Esophagus muscularis mucosa (tissue), 4 donors: Measurements from ENCODE around the gene SDF2L1. TPM values are rescaled to one million over a fixed set of nuclear protein-coding genes. Genes with fewer than 3 reads are reported as not detected.
A peak's percentile ranks its signal among the peaks of the same experiment; 100 is the strongest.

Experiments
- DNase-seq: peaks from one replicate; pipeline ENCODE4 v3.0.0-alpha.2; 2017; ENCODE audit errors: extremely low spot score
- H3K27ac ChIP-seq, 4 donors: fragments of 200-600 bp; sonication (generic); replicated peaks in 1 of 4; 1 replicate in 3 of 4; 2 replicates in 1 of 4; pipeline ENCODE4 v1.5.1; 2016 to 2019; ENCODE audit warnings: mild to moderate bottlenecking in 1 of 4
- H3K27me3 ChIP-seq, 4 donors: fragments of 200-600 bp; sonication (generic); one replicate each; pipeline versions ENCODE4 v1.5.1 to v1.6.0; 2016 to 2019
- H3K36me3 ChIP-seq, 4 donors: fragments of 200-600 bp; sonication (generic); one replicate each; pipeline ENCODE4 v1.5.1; 2016 to 2019
- H3K4me1 ChIP-seq, 4 donors: fragments of 200-600 bp; sonication (generic); one replicate each; pipeline ENCODE4 v1.5.1; 2016 to 2019
- H3K4me3 ChIP-seq, 4 donors: fragments of 200-600 bp; sonication (generic); 1 replicate in 2 of 4; 2 replicates in 2 of 4; pipeline ENCODE4 v1.5.1; 2016 to 2019; ENCODE audit warnings: mild to moderate bottlenecking in 4 of 4, moderate library complexity in 1 of 4
- H3K9me3 ChIP-seq, 4 donors: fragments of 200-600 bp; sonication (generic); 1 replicate in 3 of 4; 2 replicates in 1 of 4; pipeline ENCODE4 v1.5.1; 2016 to 2019
- CTCF ChIP-seq, 3 experiments: fragments of 200-600 bp in 2 of 3; fragments of 450-650 bp in 1 of 3; sonication (generic) in 2 of 3; IDR thresholded peaks; one replicate each; pipeline ENCODE4 v1.5.1; 2017 to 2019; ENCODE audit warnings: antibody characterized with exemption in 3 of 3, mild to moderate bottlenecking in 2 of 3, moderate library complexity in 1 of 3
- EP300 ChIP-seq: sonication (generic); formaldehyde crosslinking; IDR thresholded peaks from one replicate; pipeline ENCODE4 v1.6.1; 2017; ENCODE audit warnings: antibody characterized with exemption
- POLR2A ChIP-seq: fragments of 450-650 bp; IDR thresholded peaks from one replicate; pipeline ENCODE4 v1.6.1; 2017; ENCODE audit warnings: antibody characterized with exemption, moderate library complexity, mild to moderate bottlenecking, low read depth
- POLR2AphosphoS5 ChIP-seq, 2 donors: sonication (generic); formaldehyde crosslinking; IDR thresholded peaks; one replicate each; pipeline ENCODE4 v1.6.1; 2017; ENCODE audit warnings: antibody characterized with exemption in 2 of 2
- WGBS: methylation state at CpG from one replicate; pipeline ENCODE4 v1.1.5; 2018; 5-methylcytosine and 5-hydroxymethylcytosine counted together
- intact Hi-C: fragments of 100-400 bp; cut with DNase I; formaldehyde crosslinking; loops from one replicate; pipeline ENCODE4 v1.15.1; 2023
- total RNA-seq, 4 donors: library from RNA; depleted of rRNA; stranded (reverse); fragments of >200 nt; gene quantifications; one replicate each; pipeline versions ENCODE4 v1.1.0 to v1.2.1, GENCODE V29; 2016

The SDF2L1 gene
- total RNA-seq, 4 donors from 2014 or later = 22.4 to 40.8 (median 29.3) TPM

DNA sequence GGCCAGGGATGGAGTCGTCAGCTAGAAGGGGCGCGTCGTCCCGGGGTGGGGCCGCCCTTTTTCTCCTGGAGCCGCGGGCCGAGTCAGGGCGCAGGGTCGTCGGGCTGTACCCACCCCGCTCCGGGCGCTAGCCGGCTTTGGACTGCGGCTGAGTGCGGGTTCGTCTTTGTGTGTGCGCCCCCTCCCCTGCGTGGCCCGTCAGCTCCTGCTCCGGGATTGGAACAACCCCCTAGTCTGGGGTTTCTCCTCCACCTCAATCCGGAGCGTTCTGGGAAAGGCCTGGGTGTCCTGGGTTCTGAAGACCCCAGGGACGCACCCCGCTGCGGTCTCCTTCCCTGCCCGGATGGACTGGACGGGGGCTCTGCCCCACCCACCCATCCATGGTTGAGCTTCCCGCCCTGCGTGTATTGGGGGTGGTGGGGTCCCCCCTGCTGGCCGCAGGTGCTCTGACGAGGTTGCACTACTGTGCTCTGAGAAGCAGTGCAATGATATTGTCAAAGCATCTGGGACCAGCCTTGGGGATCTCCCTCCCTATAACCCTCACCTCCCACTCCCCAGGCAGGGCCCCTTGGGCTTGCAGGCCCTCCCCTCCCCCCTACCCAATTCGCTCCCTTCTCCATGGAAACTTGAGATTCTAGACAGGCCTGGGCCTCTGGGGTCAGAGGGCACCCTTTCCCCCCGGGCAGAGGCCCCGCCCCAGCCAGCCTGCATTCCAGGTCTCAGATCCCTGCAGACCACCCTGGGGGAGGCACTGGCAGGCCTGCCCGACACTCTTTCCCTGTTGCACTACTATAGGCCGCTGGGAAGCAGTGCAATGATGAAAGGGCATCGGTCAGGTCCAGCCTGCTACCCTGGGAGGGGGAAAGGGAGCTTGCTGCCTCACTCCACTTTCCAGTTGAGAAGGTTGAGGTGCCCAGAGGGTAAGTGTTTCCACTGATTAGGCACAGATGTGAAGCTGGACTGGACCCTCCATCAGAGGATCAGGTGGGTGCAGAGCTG, 10.7 kb downstream of the SDF2L1 start:
- DNase-seq = no peak
- Histone ChIP-seq H3K4me1 (peaks cover 18 to 32% (median 26%) of the 10 kb centered on the region in 4 donors), H3K36me3 (peaks cover 0 to 14% (median 2%) of the 10 kb centered on the region in 4 donors), H3K9me3 (no peaks in the 10 kb centered on the region), H3K27ac (peak overlapping the region in 2 of 4 donors; percentile 49 to 54), H3K4me3 (peak overlapping the region; percentile 64 to 71 (median 68)), H3K27me3 (peaks cover 0 to 33% (median 7%) of the 10 kb centered on the region in 4 donors)
- TF ChIP-seq CTCF (IDR thresholded peaks at IDR 0.05) = no peak
- no peak for TF ChIP-seq EP300
- 23% methylated on average over 13 of the region's 40 CpGs for WGBS
- intact Hi-C loops = no loop called here

- Histone ChIP-seq H3K27ac (no peak overlapping the region), H3K36me3 (no peaks in the 10 kb centered on the region), H3K9me3 (no peaks in the 10 kb centered on the region), H3K4me3 (peak overlapping the region; percentile 50 to 71 (median 58)), H3K27me3 (peaks cover 0 to 65% (median 11%) of the 10 kb centered on the region in 4 donors), H3K4me1 (peaks cover 6 to 28% (median 21%) of the 10 kb centered on the region in 4 donors)
- 44% methylated on average over 17 of the region's 17 CpGs for WGBS
- TF ChIP-seq POLR2A (no peak), CTCF (IDR thresholded peaks at IDR 0.05) (no peak), POLR2AphosphoS5 (IDR thresholded peaks at IDR 0.05) (no peak), EP300 (no peak)
- no peak for DNase-seq
- intact Hi-C loops = no loop called here
Observed at GRCh38 chr22:21657020-21657359, 14.9 kb downstream of the SDF2L1 start.

DNA sequence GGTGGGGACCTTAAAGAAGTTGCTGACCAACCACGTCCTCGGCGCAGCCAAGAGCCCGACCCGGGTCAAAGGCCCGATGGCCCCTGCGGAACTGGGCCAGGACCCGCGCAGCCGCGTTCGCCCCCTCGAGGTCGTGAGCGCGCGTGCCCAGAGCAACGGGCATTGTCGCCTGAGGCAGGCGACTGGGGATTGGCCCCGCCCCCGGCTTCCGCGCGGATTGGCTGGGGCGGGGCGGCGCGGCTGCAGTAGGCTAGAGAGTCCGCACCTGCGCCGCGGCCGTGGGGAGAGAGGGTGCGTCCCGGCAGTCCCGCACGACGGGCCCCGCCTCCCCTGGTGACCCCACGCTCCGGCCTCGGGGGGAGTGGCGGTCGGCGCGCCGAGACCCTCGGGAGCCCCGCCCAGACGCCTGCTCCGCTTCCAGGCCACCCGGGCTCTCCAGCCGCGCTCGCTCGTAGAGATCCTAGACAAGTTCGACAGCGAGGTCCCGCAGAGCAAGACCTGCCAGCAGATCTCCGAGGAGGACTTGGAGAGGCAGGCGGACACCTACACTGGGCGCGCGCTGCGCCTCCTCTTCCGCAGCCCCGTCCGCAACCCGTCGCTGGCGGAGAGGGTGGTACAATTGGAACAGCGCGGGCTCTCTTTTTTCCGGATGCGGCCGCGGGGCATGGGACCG, 15.4 kb downstream of the SDF2L1 start:
- intact Hi-C loops = no loop called here
- no peak overlapping the region for H3K27ac ChIP-seq

DNA sequence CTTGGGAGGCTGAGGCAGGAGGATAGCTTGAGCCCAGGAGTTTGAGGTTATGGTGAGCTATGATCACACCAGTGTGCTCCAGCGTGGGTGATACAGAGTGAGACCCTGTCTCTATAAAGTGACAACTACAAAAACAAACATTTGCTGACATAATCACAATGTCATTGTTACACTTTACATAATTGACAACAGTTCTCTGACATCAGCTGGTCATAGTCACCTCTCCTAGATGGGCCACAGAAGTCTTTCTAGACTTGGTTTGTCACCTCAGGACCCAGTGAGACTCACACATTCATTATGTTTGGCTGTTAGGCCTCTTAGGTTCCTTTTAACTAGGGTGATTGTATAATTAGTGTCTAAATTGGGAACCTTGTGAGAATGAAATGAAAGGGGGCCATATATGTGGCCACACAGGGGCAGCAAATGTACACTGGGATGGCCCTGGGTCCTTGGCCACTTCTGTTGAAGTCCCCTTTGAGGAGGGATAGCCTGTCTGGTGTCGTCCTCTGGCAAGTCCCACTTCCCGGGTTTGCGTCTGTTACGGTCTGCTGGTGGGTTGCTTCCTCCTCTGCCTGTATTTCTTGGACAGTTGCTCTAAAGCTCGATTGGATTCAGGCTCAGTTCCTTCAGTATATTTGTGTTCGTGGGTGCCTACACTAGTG, 17.9 kb downstream of the SDF2L1 start:
- peaks cover 0 to 16% (median 12%) of the 10 kb centered on the region in 4 donors for H3K4me1 ChIP-seq
- DNase-seq = no peak
- no peaks in the 10 kb centered on the region for H3K36me3 ChIP-seq
- peaks cover 0 to 56% (median 11%) of the 10 kb centered on the region in 4 donors for H3K27me3 ChIP-seq
- no peak overlapping the region for H3K27ac ChIP-seq
- TF ChIP-seq POLR2A (no peak), POLR2AphosphoS5 (IDR thresholded peaks at IDR 0.05) (no peak), EP300 (no peak), CTCF (IDR thresholded peaks at IDR 0.05) (no peak)
- no peak overlapping the region for H3K4me3 ChIP-seq
- no peaks in the 10 kb centered on the region for H3K9me3 ChIP-seq
- intact Hi-C loops = no loop called here
- WGBS = 80% methylated on average over 7 of the region's 7 CpGs

More for the DNA sequence above, 15.4 kb downstream of the SDF2L1 start:
- Histone ChIP-seq H3K4me1 (peaks cover 4 to 23% (median 17%) of the 10 kb centered on the region in 4 donors), H3K4me3 (peak overlapping the region; percentile 50 to 71 (median 58)), H3K27me3 (peaks cover 0 to 65% (median 11%) of the 10 kb centered on the region in 4 donors), H3K9me3 (no peaks in the 10 kb centered on the region), H3K36me3 (no peaks in the 10 kb centered on the region)
- TF ChIP-seq CTCF (IDR thresholded peaks at IDR 0.05) (peak in 1 of 3 experiments; percentile 20), POLR2A (no peak), POLR2AphosphoS5 (IDR thresholded peaks at IDR 0.05) (peak in 1 of 2 donors; percentile 7)
- DNase-seq = no peak
- WGBS = under 1% methylated on average over 32 of the region's 79 CpGs
